HL-60 (cell line): Measurements from ENCODE around the gene KLHL5.

ENCODE experiments used
- DNase-seq, 2 experiments: peaks; one replicate each; pipeline ENCODE4 v3.0.0-alpha.2; 2010 to 2020; ENCODE audit warnings: low read depth in 1 of 2, low spot score in 1 of 2
- H3K27ac ChIP-seq: fragments of 250-450 bp; sonication (Bioruptor Pico); replicated peaks from 2 replicates; pipeline ENCODE4 v1.5.1; 2020; ENCODE audit warnings: mild to moderate bottlenecking, moderate library complexity
- H3K27me3 ChIP-seq: fragments of 250-450 bp; sonication (Bioruptor Pico); 2 replicates; pipeline ENCODE4 v1.5.1; 2021; ENCODE audit warnings: mild to moderate bottlenecking, moderate library complexity; ENCODE audit not compliant: insufficient read depth, poor library complexity, severe bottlenecking
- H3K4me3 ChIP-seq: replicated peaks from 2 replicates; pipeline ENCODE4 v1.5.1; 2011; ENCODE audit warnings: mild to moderate bottlenecking, control low read depth, low read length; ENCODE audit not compliant: insufficient read depth
- GABPA ChIP-seq: IDR thresholded peaks from 2 replicates; pipeline ENCODE4 v1.6.1; 2012; ENCODE audit warnings: low read depth
- POLR2AphosphoS5 ChIP-seq: IDR thresholded peaks from 2 replicates; pipeline ENCODE4 v1.6.1; 2012; ENCODE audit warnings: low read depth
- REST ChIP-seq: IDR thresholded peaks from 2 replicates; pipeline ENCODE4 v1.6.1; 2012; ENCODE audit warnings: low read depth; ENCODE audit not compliant: insufficient replicate concordance
- SPI1 ChIP-seq: IDR thresholded peaks from 2 replicates; pipeline ENCODE4 v1.6.1; 2012; ENCODE audit warnings: low read depth, mild to moderate bottlenecking, borderline replicate concordance
- TF ChIP-seq, protein P1 (sequence below): IDR thresholded peaks from one replicate; pipeline ENCODE4 v1.5.1; 2011; ENCODE audit warnings: low read length, control low read depth, inconsistent platforms; ENCODE audit not compliant: insufficient read depth

KLHL5 gene

GRCh38 chr4:39042366-39042765 is 19.7 kb upstream of the KLHL5 start:
- no peak for TF ChIP-seq GABPA
- no peak for TF ChIP-seq REST
- TF ChIP-seq SPI1: no peak
- TF ChIP-seq POLR2AphosphoS5: no peak
- TF ChIP-seq, protein P1, sequence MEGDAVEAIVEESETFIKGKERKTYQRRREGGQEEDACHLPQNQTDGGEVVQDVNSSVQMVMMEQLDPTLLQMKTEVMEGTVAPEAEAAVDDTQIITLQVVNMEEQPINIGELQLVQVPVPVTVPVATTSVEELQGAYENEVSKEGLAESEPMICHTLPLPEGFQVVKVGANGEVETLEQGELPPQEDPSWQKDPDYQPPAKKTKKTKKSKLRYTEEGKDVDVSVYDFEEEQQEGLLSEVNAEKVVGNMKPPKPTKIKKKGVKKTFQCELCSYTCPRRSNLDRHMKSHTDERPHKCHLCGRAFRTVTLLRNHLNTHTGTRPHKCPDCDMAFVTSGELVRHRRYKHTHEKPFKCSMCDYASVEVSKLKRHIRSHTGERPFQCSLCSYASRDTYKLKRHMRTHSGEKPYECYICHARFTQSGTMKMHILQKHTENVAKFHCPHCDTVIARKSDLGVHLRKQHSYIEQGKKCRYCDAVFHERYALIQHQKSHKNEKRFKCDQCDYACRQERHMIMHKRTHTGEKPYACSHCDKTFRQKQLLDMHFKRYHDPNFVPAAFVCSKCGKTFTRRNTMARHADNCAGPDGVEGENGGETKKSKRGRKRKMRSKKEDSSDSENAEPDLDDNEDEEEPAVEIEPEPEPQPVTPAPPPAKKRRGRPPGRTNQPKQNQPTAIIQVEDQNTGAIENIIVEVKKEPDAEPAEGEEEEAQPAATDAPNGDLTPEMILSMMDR: no peak
- peak in 1 of 2 experiments; percentile 12 for DNase-seq
- H3K27ac ChIP-seq: no peak overlapping the region

GRCh38 chr4:39043058-39043860 is 18.8 kb upstream of the KLHL5 start:
- Histone ChIP-seq H3K4me3 (peak overlapping the region; percentile 72), H3K27ac (peak overlapping the region; percentile 27), H3K27me3 (no peaks in the 10 kb centered on the region)
- no peak for DNase-seq
- TF ChIP-seq, protein P1: no peak
- TF ChIP-seq SPI1: peak; percentile 57; the same call in 1 of the 2 replicates
- no peak for TF ChIP-seq REST
- TF ChIP-seq POLR2AphosphoS5: no peak
- TF ChIP-seq GABPA: 0 out of 2 replicates have a peak, but pooled peaks have one; percentile 0

More at GRCh38 chr4:39042366-39042765, 19.7 kb upstream of the KLHL5 start:
- Histone ChIP-seq H3K27me3 (no peaks in the 10 kb centered on the region), H3K4me3 (no peak overlapping the region)

GRCh38 chr4:39043861-39044363 is 18.1 kb upstream of the KLHL5 start:
- DNase-seq: no peak
- peak overlapping the region; percentile 72 for H3K4me3 ChIP-seq
- no peak for TF ChIP-seq REST
- no peak for TF ChIP-seq SPI1
- TF ChIP-seq, protein P1: no peak
- no peak for TF ChIP-seq POLR2AphosphoS5
- no peak for TF ChIP-seq GABPA
- H3K27ac ChIP-seq: peak overlapping the region; percentile 27
- no peaks in the 10 kb centered on the region for H3K27me3 ChIP-seq
